Parathyroid adenoma (tissue), 2 donors: ENCODE measurements around the gene SAE1.

Source experiments
- H2AFZ ChIP-seq: fragments of 300-600 bp; sonication (generic); one replicate; pipeline ENCODE4 v1.7.0; 2017; ENCODE audit warnings: antibody characterized with exemption, mild to moderate bottlenecking
- H3K27ac ChIP-seq: fragments of 300-600 bp; sonication (generic); one replicate; pipeline ENCODE4 v1.7.0; 2017
- H3K27me3 ChIP-seq: fragments of 300-600 bp; sonication (generic); one replicate; pipeline ENCODE4 v1.7.0; 2017; ENCODE audit warnings: low read length; ENCODE audit not compliant: control insufficient read depth, insufficient read depth
- H3K36me3 ChIP-seq: fragments of 300-600 bp; sonication (generic); one replicate; pipeline ENCODE4 v1.7.0; 2017; ENCODE audit warnings: low read length; ENCODE audit not compliant: control insufficient read depth, insufficient read depth
- H3K4me1 ChIP-seq: fragments of 300-600 bp; sonication (generic); one replicate; pipeline ENCODE4 v1.7.0; 2017; ENCODE audit warnings: control low read depth
- H3K4me2 ChIP-seq: fragments of 300-600 bp; sonication (generic); one replicate; pipeline ENCODE4 v1.7.0; 2017; ENCODE audit warnings: low read length
- H3K4me3 ChIP-seq: fragments of 300-600 bp; sonication (generic); one replicate; pipeline ENCODE4 v1.7.0; 2017; ENCODE audit warnings: low read depth, low read length
- H3K79me2 ChIP-seq: fragments of 300-600 bp; sonication (generic); one replicate; pipeline ENCODE4 v1.7.0; 2017; ENCODE audit warnings: control low read depth
- H3K9ac ChIP-seq: fragments of 300-600 bp; sonication (generic); one replicate; pipeline ENCODE4 v1.7.0; 2017; ENCODE audit warnings: mild to moderate bottlenecking
- H3K9me3 ChIP-seq: fragments of 300-600 bp; sonication (generic); one replicate; pipeline ENCODE4 v1.7.0; 2017; ENCODE audit warnings: low read length; ENCODE audit not compliant: control insufficient read depth
- TF ChIP-seq, protein P1 (sequence below): fragments of 300-600 bp; sonication (generic); IDR thresholded peaks from one replicate; pipeline ENCODE4 v1.7.0; 2017; ENCODE audit warnings: antibody characterized with exemption, mild to moderate bottlenecking
- donor health status: primary hyperparathyroidism.

The SAE1 gene

DNA sequence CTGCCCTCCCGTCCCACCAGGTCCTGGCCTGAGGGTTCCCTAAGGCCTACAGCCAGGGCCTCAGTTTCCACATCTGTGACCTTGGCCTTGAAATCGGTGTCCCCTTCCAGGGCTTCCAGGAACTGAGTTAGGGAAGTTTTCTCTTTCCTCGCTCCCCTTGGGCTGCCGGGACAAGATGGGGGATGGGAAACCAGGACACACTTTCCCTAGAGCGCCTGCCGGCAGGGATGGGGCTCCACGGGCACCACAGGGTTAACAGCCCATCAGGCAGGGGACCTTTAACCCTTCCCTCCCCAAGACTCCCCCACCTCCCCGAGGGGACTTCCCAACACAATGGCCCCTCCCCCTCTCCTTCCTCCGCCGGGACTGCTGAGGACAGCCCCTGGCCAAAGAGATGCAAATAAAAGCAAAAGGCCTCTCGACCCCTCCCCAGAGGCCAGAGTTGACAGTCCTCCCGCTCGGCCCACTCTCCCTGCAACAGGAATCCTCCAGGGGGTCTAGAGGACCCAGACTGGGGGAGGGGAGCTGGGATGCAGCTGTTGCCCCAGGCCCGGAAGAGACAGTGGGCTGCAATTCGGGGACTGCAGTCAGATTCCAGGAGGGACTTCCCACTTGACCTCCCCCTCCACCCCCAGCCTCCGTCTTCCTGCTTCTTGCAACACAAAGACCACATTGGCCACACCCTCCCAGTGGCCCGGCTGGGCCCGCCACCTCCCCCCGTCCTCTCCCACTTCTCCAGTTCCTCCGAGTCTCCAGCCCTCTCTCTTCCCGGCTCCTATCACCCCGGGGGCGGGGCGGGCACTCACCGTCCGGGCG lies 96.9 kb downstream of the SAE1 start:
- Histone ChIP-seq H3K27me3 (no peaks in the 10 kb centered on the region), H3K9ac (peak overlapping the region; percentile 96), H3K79me2 (no peaks in the 10 kb centered on the region), H3K4me2 (peak overlapping the region; percentile 86), H2AFZ (peak overlapping the region; percentile 58), H3K4me1 (peaks cover 15% of the 10 kb centered on the region), H3K9me3 (no peaks in the 10 kb centered on the region), H3K27ac (peak overlapping the region; percentile 100), H3K36me3 (no peaks in the 10 kb centered on the region), H3K4me3 (peak overlapping the region; percentile 92)
- TF ChIP-seq, protein P1, sequence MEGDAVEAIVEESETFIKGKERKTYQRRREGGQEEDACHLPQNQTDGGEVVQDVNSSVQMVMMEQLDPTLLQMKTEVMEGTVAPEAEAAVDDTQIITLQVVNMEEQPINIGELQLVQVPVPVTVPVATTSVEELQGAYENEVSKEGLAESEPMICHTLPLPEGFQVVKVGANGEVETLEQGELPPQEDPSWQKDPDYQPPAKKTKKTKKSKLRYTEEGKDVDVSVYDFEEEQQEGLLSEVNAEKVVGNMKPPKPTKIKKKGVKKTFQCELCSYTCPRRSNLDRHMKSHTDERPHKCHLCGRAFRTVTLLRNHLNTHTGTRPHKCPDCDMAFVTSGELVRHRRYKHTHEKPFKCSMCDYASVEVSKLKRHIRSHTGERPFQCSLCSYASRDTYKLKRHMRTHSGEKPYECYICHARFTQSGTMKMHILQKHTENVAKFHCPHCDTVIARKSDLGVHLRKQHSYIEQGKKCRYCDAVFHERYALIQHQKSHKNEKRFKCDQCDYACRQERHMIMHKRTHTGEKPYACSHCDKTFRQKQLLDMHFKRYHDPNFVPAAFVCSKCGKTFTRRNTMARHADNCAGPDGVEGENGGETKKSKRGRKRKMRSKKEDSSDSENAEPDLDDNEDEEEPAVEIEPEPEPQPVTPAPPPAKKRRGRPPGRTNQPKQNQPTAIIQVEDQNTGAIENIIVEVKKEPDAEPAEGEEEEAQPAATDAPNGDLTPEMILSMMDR: no peak

DNA sequence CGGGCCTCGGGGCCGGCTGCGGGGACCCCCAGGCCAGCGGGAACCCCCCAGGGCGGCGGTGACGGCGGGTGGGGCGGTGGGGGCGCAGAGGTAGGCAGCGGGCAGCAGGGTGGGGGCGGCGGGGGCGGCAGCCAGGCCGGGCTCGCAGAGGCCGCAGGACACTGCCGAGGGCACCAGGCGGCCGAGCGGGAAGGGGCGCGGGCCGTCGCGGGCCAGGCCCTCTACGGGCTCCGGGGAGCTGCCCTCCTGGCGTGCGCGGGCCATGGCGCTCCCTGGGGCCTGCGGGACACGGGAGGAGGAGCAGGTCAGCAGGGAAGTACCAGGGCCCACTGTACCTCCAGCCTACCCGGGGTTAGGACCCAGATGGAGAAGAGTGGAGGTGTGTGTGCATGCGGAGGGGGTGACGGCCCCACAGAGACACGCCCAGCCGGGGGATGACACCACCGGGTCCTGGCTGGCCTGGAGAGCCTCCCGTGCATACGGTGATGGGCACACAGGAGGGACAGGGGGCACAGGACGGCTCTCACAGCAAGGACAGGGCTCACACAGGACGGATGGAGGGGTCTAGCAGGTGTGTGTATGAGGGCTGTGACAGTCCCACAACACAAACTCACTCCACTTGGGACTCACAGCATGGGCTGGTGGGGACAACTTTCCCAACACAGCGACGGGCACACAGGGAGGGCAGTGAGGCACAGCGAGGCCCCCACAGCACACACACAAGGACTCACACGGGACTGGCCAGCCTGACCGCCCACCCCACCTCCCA lies 97.7 kb downstream of the SAE1 start:
- Histone ChIP-seq H3K9me3 (no peaks in the 10 kb centered on the region), H3K4me3 (peak overlapping the region; percentile 92), H3K4me1 (peaks cover 15% of the 10 kb centered on the region), H3K27ac (peak overlapping the region; percentile 100), H3K9ac (no peak overlapping the region), H3K4me2 (peak overlapping the region; percentile 86), H2AFZ (peak overlapping the region; percentile 58), H3K36me3 (no peaks in the 10 kb centered on the region), H3K27me3 (no peaks in the 10 kb centered on the region), H3K79me2 (no peaks in the 10 kb centered on the region)
- TF ChIP-seq, protein P1: no peak

DNA sequence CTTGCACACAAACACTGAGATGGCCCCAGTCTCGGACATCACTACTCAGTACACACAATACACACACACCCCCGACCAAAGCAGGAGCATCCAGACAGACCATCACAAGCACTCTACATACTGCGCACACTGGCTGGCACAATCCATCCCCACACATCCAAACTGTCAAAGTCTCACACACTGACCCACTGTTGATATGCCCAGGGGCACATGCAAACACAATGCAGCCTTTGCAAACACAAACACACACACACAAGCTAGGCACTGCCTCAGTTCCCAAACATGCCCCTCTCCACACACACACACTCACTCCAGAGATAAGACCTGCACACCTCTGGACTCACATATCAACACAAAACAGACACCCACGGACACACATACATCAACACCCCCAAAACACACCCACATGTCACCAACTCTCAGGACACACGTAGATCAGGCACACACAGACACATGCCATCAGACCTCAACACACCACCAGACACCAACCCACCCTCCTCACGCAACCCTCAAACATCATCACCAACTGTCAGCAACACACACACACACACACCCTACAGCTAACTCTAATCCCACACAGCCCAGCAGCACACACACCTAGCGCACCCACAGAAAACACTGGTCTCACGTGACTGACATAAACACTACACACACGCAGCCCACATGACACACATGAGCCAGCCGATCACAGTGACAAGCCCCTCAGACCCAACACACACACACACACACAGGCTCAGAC lies 98.5 kb downstream of the SAE1 start:
- no peaks in the 10 kb centered on the region for H3K27me3 ChIP-seq
- H3K36me3 ChIP-seq: no peaks in the 10 kb centered on the region
- H3K4me1 ChIP-seq: peaks cover 15% of the 10 kb centered on the region
- peak overlapping the region; percentile 100 for H3K27ac ChIP-seq
- peak overlapping the region; percentile 92 for H3K4me3 ChIP-seq
- TF ChIP-seq, protein P1: no peak
- no peak overlapping the region for H3K9ac ChIP-seq
- peak overlapping the region; percentile 86 for H3K4me2 ChIP-seq
- no peaks in the 10 kb centered on the region for H3K79me2 ChIP-seq
- H2AFZ ChIP-seq: no peak overlapping the region
- H3K9me3 ChIP-seq: no peaks in the 10 kb centered on the region

DNA sequence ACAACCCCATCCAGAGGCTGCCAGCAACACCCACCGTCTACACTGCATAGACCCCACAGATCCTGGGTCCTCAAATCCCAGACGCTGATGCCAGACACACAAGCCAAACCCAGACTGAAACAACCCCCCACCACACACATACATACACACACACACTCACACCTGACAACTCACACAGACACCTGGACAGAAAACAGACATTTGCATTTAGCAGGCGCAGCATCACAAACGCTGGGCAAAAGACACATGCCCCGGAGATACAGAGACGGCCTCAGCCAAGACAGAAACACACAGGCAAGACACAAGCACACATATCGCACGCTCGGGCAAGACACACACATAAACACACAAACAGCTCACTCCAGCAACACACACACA lies 99.0 kb downstream of the SAE1 start:
- H3K4me3 ChIP-seq: peak overlapping the region; percentile 92
- peaks cover 15% of the 10 kb centered on the region for H3K4me1 ChIP-seq
- no peaks in the 10 kb centered on the region for H3K36me3 ChIP-seq
- TF ChIP-seq, protein P1: no peak
- no peaks in the 10 kb centered on the region for H3K9me3 ChIP-seq
- H3K27me3 ChIP-seq: no peaks in the 10 kb centered on the region
- no peak overlapping the region for H2AFZ ChIP-seq
- no peaks in the 10 kb centered on the region for H3K79me2 ChIP-seq
- peak overlapping the region; percentile 86 for H3K4me2 ChIP-seq
- peak overlapping the region; percentile 100 for H3K27ac ChIP-seq
- no peak overlapping the region for H3K9ac ChIP-seq
